ENCODE data around the gene INTS6L. TPM values are rescaled to one million over a fixed set of nuclear protein-coding genes. Genes with fewer than 3 reads are reported as not detected.

The INTS6L gene
- total and polyA plus RNA-seq, 4 experiments from 2014 or later = 5.4 to 46.0 (median 25.0) TPM

DNA sequence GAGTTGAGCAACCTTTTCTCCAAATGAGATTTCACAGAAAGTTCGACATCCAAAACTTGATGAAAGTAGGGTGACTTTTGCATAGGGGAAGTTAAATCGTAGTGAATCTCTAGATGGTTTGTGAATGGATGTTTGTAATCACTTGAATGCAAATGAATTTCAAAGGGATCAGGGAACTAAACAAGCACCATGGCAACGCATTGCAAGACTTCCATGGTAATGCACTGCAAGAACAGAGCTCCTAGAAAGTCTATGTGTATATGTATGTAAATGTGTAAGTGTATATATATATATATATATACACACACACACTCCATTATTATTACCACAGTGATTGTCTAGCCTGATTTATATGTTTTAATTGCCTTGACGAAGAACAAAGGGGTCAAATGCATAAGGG, 27.3 kb downstream of the INTS6L start:
- POLR2A ChIA-PET (ENCODE audit: partially characterized antibody) = no interaction called here

DNA sequence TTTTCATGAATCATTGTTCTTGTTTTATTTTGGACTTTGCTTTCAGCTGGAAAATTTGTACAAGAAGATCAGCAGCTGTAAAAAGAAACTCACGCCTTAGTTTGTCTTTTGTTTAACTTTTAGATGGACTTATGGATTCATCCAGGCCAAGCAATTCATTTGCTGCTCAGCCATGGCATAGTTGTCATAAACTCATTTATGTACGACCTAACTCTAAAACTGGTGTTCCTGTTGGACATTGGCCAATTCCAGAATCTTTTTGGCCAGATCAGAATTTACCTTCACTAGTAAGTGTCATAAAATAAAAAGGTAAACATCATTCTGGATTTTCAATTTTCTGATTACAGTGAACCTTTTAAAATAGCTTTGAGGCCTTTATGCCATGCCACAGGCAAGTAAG, 29.1 kb downstream of the INTS6L start:
- no peak overlapping the region for H3K27ac Mint-ChIP-seq
- Histone ChIP-seq H3K4me3 (ENCODE audit: low read length in 2 of 2) (no peak overlapping the region), H3K27ac (ENCODE audit: low read depth, low read length) (no peak overlapping the region), H3K27me3 (ENCODE audit: insufficient read depth, low read length) (no peaks in the 10 kb centered on the region), H3K4me1 (ENCODE audit: insufficient read depth, low read length) (peaks cover 3% of the 10 kb centered on the region), H3K36me3 (ENCODE audit: insufficient read depth, low read length) (peaks cover 7% of the 10 kb centered on the region), H3K9me3 (ENCODE audit: control insufficient read depth in 1 of 2, low read length in 2 of 2) (no peaks in the 10 kb centered on the region)
- peaks cover 15 to 39% of the 10 kb centered on the region in 2 donors for H3K36me3 Mint-ChIP-seq
- intact Hi-C loops (cut with micrococcal nuclease) = no loop called here
- H3K4me1 Mint-ChIP-seq = peaks cover 3 to 5% (median 4%) of the 10 kb centered on the region in 4 donors
- no peak overlapping the region for H3K4me3 Mint-ChIP-seq
- H3K9me3 Mint-ChIP-seq = no peaks in the 10 kb centered on the region
- ChIA-PET POLR2A (ENCODE audit: partially characterized antibody) (no interaction called here), CTCF (ENCODE audit: partially characterized antibody) (no interaction called here)
- H3K27me3 Mint-ChIP-seq = no peaks in the 10 kb centered on the region
- DNase-seq = no peak

More for the DNA sequence above, 27.3 kb downstream of the INTS6L start:
- H3K27ac ChIP-seq (ENCODE audit: low read depth, low read length) = no peak overlapping the region
- peaks cover 13 to 31% of the 10 kb centered on the region in 2 donors for H3K36me3 Mint-ChIP-seq
- H3K9me3 ChIP-seq (ENCODE audit: control insufficient read depth in 1 of 2, low read length in 2 of 2) = no peaks in the 10 kb centered on the region
- H3K36me3 ChIP-seq (ENCODE audit: insufficient read depth, low read length) = peaks cover 7% of the 10 kb centered on the region
- DNase-seq = no peak
- no peak overlapping the region for H3K4me3 Mint-ChIP-seq
- no peak overlapping the region for H3K4me3 ChIP-seq (ENCODE audit: low read length in 2 of 2)
- H3K4me1 Mint-ChIP-seq = peaks cover 15 to 22% (median 18%) of the 10 kb centered on the region in 4 donors
- intact Hi-C loops (cut with micrococcal nuclease) = no loop called here
- no peaks in the 10 kb centered on the region for H3K27me3 Mint-ChIP-seq
- no peaks in the 10 kb centered on the region for H3K27me3 ChIP-seq (ENCODE audit: insufficient read depth, low read length)
- H3K9me3 Mint-ChIP-seq = no peaks in the 10 kb centered on the region
- CTCF ChIA-PET (ENCODE audit: partially characterized antibody) = no interaction called here
- H3K4me1 ChIP-seq (ENCODE audit: insufficient read depth, low read length) = peaks cover 21% of the 10 kb centered on the region
- no peak overlapping the region for H3K27ac Mint-ChIP-seq

GRCh38 chrX:135556055-135556454, 35.6 kb downstream of the INTS6L start:
- DNase-seq = no peak
- no peaks in the 10 kb centered on the region for H3K4me1 ChIP-seq (ENCODE audit: insufficient read depth, low read length)
- no peak overlapping the region for H3K4me3 Mint-ChIP-seq
- H3K9me3 Mint-ChIP-seq = no peaks in the 10 kb centered on the region
- no peaks in the 10 kb centered on the region for H3K27me3 Mint-ChIP-seq
- intact Hi-C loops (cut with micrococcal nuclease) = no loop called here
- H3K36me3 Mint-ChIP-seq = peaks cover 16 to 38% of the 10 kb centered on the region in 2 donors
- no peaks in the 10 kb centered on the region for H3K36me3 ChIP-seq (ENCODE audit: insufficient read depth, low read length)
- no peak overlapping the region for H3K27ac Mint-ChIP-seq
- CTCF ChIA-PET (ENCODE audit: partially characterized antibody) = no interaction called here
- POLR2A ChIA-PET (ENCODE audit: partially characterized antibody) = no interaction called here
- no peaks in the 10 kb centered on the region for H3K4me1 Mint-ChIP-seq
- no peak overlapping the region for H3K27ac ChIP-seq (ENCODE audit: low read depth, low read length)
- no peak overlapping the region for H3K4me3 ChIP-seq (ENCODE audit: low read length in 2 of 2)
- H3K27me3 ChIP-seq (ENCODE audit: insufficient read depth, low read length) = no peaks in the 10 kb centered on the region
- no peaks in the 10 kb centered on the region for H3K9me3 ChIP-seq (ENCODE audit: control insufficient read depth in 1 of 2, low read length in 2 of 2)

DNA sequence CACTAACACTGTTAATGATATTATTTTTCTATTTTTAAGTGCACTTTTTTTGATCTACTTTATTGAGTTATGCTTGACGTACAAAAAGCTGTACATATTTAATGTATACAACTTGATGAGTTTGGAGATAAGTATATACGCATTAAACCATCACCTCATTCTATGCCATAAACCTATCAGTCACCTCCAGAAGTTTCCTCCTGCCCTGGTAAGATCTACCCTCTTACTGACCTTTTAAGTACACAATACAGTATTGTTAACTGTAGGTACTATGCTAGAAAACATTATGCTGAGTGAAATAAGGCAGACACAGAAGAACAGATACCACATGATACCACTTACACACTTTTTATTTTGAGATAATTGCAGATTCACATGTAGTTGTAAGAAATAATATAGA, 36.9 kb downstream of the INTS6L start:
- Mint-ChIP-seq H3K27ac (peak overlapping the region in 1 of 7 donors; percentile 65), H3K9me3 (peaks cover 0 to 3% (median 0%) of the 10 kb centered on the region in 8 donors), H3K27me3 (no peaks in the 10 kb centered on the region), H3K36me3 (peaks cover 14 to 34% of the 10 kb centered on the region in 2 donors), H3K4me3 (no peak overlapping the region), H3K4me1 (no peaks in the 10 kb centered on the region)
- intact Hi-C loops (cut with micrococcal nuclease) = no loop called here
- no peaks in the 10 kb centered on the region for H3K27me3 ChIP-seq (ENCODE audit: insufficient read depth, low read length)
- H3K4me1 ChIP-seq (ENCODE audit: insufficient read depth, low read length) = no peaks in the 10 kb centered on the region
- H3K9me3 ChIP-seq (ENCODE audit: control insufficient read depth in 1 of 2, low read length in 2 of 2) = no peaks in the 10 kb centered on the region
- ChIA-PET POLR2A (ENCODE audit: partially characterized antibody) (no interaction called here), CTCF (ENCODE audit: partially characterized antibody) (no interaction called here)
- no peak overlapping the region for H3K27ac ChIP-seq (ENCODE audit: low read depth, low read length)
- H3K4me3 ChIP-seq (ENCODE audit: low read length in 2 of 2) = no peak overlapping the region
- no peak for DNase-seq
- H3K36me3 ChIP-seq (ENCODE audit: insufficient read depth, low read length) = no peaks in the 10 kb centered on the region

DNA sequence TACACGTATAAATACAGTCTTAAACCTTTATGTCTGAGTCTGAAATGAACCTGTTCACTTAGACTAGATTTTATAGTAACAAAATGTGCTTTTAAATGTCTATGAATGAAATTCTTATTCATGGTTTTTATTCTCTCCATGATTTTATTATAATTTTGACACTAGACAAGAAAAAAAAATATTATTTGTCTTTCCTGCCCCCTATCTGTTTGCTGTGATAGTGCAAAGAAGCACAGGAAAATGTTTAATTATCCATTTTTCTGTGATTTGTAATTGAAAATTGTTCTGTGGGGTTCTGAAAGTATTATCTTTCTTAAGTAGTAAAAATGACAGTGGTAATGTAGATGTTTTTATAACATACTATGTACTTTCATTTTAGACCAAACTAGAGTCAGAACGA, 52.0 kb downstream of the INTS6L start:
- no peak overlapping the region for H3K4me3 Mint-ChIP-seq
- H3K27ac Mint-ChIP-seq = peak overlapping the region in 1 of 7 donors; percentile 23
- Histone ChIP-seq H3K4me1 (ENCODE audit: insufficient read depth, low read length) (no peaks in the 10 kb centered on the region), H3K36me3 (ENCODE audit: insufficient read depth, low read length) (peaks cover 15% of the 10 kb centered on the region), H3K4me3 (ENCODE audit: low read length in 2 of 2) (no peak overlapping the region), H3K27ac (ENCODE audit: low read depth, low read length) (no peak overlapping the region), H3K9me3 (ENCODE audit: control insufficient read depth in 1 of 2, low read length in 2 of 2) (no peaks in the 10 kb centered on the region), H3K27me3 (ENCODE audit: insufficient read depth, low read length) (no peaks in the 10 kb centered on the region)
- DNase-seq = peak in 1 of 5 donors; percentile 3
- peaks cover 9 to 38% of the 10 kb centered on the region in 2 donors for H3K36me3 Mint-ChIP-seq
- no peaks in the 10 kb centered on the region for H3K9me3 Mint-ChIP-seq
- H3K27me3 Mint-ChIP-seq = no peaks in the 10 kb centered on the region
- H3K4me1 Mint-ChIP-seq = no peaks in the 10 kb centered on the region
- CTCF ChIA-PET (ENCODE audit: partially characterized antibody) = interaction anchor here (1.2 to 1.7 kb wide), 2 partner anchors 9 to 88 kb away, joined by 3 to 6 read pairs; no protein-coding TSS in a partner anchor
- intact Hi-C loops (cut with micrococcal nuclease) = loop anchor here (1.0 to 10.0 kb wide), 2 partner anchors 48 to 88 kb away; partner anchors contain the start of gene INTS6L
- POLR2A ChIA-PET (ENCODE audit: partially characterized antibody) = no interaction called here

GRCh38 chrX:135581496-135581895, 61.0 kb downstream of the INTS6L start:
- Mint-ChIP-seq H3K27me3 (no peaks in the 10 kb centered on the region), H3K4me1 (no peaks in the 10 kb centered on the region), H3K9me3 (no peaks in the 10 kb centered on the region), H3K4me3 (no peak overlapping the region), H3K36me3 (peaks cover 9 to 45% of the 10 kb centered on the region in 2 donors), H3K27ac (peak overlapping the region in 1 of 7 donors; percentile 53)
- Histone ChIP-seq H3K9me3 (ENCODE audit: control insufficient read depth in 1 of 2, low read length in 2 of 2) (no peaks in the 10 kb centered on the region), H3K4me1 (ENCODE audit: insufficient read depth, low read length) (no peaks in the 10 kb centered on the region), H3K27ac (ENCODE audit: low read depth, low read length) (no peak overlapping the region), H3K4me3 (ENCODE audit: low read length in 2 of 2) (no peak overlapping the region), H3K36me3 (ENCODE audit: insufficient read depth, low read length) (peaks cover 6% of the 10 kb centered on the region), H3K27me3 (ENCODE audit: insufficient read depth, low read length) (no peaks in the 10 kb centered on the region)
- intact Hi-C loops (cut with micrococcal nuclease) = no loop called here
- ChIA-PET POLR2A (ENCODE audit: partially characterized antibody) (no interaction called here), CTCF (ENCODE audit: partially characterized antibody) (interaction anchor here (1.4 kb wide), 1 partner anchor 10 kb away, joined by 3 read pairs; no protein-coding TSS in a partner anchor)
- no peak for DNase-seq

DNA sequence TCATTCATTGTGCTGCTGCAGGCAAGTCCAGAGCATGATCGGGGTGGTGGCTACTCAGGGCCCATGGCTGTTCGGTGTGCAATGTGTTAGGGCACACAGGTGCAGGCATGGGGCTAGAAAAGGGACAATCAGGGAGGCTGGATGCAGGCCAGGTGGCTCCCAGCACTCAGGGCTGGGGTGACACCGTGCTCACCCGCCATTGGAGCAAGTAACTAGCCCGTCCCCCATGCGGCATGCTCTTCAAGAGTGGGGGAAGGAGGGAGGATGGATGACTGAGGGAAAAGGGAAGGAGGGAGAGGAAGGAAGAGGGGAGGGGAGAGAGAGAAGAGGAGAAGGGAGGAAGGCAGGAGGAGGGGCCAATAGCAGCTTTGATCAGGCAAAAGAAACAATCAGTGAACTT, 64.7 kb downstream of the INTS6L start:
- Mint-ChIP-seq H3K9me3 (no peaks in the 10 kb centered on the region), H3K36me3 (peaks cover 9 to 12% of the 10 kb centered on the region in 2 donors), H3K4me3 (no peak overlapping the region), H3K27ac (no peak overlapping the region), H3K27me3 (no peaks in the 10 kb centered on the region), H3K4me1 (no peaks in the 10 kb centered on the region)
- no peaks in the 10 kb centered on the region for H3K27me3 ChIP-seq (ENCODE audit: insufficient read depth, low read length)
- POLR2A ChIA-PET (ENCODE audit: partially characterized antibody) = no interaction called here
- no peak overlapping the region for H3K4me3 ChIP-seq (ENCODE audit: low read length in 2 of 2)
- no peaks in the 10 kb centered on the region for H3K4me1 ChIP-seq (ENCODE audit: insufficient read depth, low read length)
- H3K36me3 ChIP-seq (ENCODE audit: insufficient read depth, low read length) = no peaks in the 10 kb centered on the region
- no peak overlapping the region for H3K27ac ChIP-seq (ENCODE audit: low read depth, low read length)
- no peak for DNase-seq
- intact Hi-C loops (cut with micrococcal nuclease) = no loop called here
- H3K9me3 ChIP-seq (ENCODE audit: control insufficient read depth in 1 of 2, low read length in 2 of 2) = no peaks in the 10 kb centered on the region
- CTCF ChIA-PET (ENCODE audit: partially characterized antibody) = no interaction called here

GRCh38 chrX:135591871-135592270, 71.4 kb downstream of the INTS6L start:
- Histone ChIP-seq H3K9me3 (ENCODE audit: control insufficient read depth in 1 of 2, low read length in 2 of 2) (no peaks in the 10 kb centered on the region), H3K4me3 (ENCODE audit: low read length in 2 of 2) (no peak overlapping the region), H3K36me3 (ENCODE audit: insufficient read depth, low read length) (no peaks in the 10 kb centered on the region), H3K4me1 (ENCODE audit: insufficient read depth, low read length) (no peaks in the 10 kb centered on the region), H3K27me3 (ENCODE audit: insufficient read depth, low read length) (no peaks in the 10 kb centered on the region), H3K27ac (ENCODE audit: low read depth, low read length) (no peak overlapping the region)
- intact Hi-C loops (cut with micrococcal nuclease) = no loop called here
- H3K27me3 Mint-ChIP-seq = peaks cover 2 to 5% of the 10 kb centered on the region in 2 donors
- ChIA-PET POLR2A (ENCODE audit: partially characterized antibody) (no interaction called here), CTCF (ENCODE audit: partially characterized antibody) (interaction anchor here (1.2 kb wide), 1 partner anchor 107 kb away, joined by 6 read pairs; no protein-coding TSS in a partner anchor)
- H3K4me3 Mint-ChIP-seq = no peak overlapping the region
- DNase-seq = no peak
- no peaks in the 10 kb centered on the region for H3K36me3 Mint-ChIP-seq
- H3K27ac Mint-ChIP-seq = no peak overlapping the region
- no peaks in the 10 kb centered on the region for H3K9me3 Mint-ChIP-seq
- peaks cover 0 to 4% (median 0%) of the 10 kb centered on the region in 4 donors for H3K4me1 Mint-ChIP-seq

Measured in CD4-positive, alpha-beta memory T cell (primary cell).